ENCODE measurements around the gene MSI2.
A peak's percentile ranks its signal among the peaks of the same experiment; 100 is the strongest.

DNA sequence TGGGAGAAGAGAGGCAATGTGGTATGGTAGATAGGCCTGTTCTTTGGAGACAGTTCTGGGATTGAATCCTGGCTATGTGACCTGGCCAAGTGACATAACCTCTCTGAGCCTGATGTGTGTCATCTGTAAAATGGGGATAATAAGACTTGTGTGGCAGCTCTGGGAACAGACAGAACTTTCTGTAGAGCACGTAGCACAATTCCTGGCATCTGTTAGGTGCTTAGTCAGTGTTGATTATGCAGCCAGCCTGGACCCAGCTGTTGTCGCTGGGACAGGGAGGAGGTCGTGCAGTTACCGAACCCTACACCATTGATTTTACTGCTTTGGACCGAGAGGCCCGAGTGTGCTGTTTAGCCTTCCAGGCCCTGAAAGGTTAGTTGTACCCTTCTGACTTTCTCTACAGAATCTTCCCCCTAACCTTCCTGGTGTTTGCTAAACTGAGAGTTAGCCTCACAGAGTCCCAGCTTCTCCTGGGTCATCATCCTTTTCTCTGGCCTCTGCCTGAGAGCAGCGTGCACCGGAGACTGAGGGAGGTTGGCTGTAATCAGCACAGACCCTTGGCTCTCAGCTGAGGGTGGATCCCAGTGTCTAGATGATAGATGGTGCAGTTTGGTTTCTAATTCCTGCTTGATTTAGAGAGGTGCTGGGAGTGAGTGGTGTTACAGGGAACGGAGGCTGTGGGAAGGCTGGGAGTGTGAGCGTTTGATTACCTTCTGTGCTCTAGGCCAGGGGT, 31.9 kb downstream of the MSI2 start:
- TF ChIP-seq POLR2AphosphoS5 (IDR thresholded peaks at IDR 0.05) (peak; percentile 36), POLR2A (IDR thresholded peaks at IDR 0.05) (no peak)
- TF ChIP-seq, protein P1, sequence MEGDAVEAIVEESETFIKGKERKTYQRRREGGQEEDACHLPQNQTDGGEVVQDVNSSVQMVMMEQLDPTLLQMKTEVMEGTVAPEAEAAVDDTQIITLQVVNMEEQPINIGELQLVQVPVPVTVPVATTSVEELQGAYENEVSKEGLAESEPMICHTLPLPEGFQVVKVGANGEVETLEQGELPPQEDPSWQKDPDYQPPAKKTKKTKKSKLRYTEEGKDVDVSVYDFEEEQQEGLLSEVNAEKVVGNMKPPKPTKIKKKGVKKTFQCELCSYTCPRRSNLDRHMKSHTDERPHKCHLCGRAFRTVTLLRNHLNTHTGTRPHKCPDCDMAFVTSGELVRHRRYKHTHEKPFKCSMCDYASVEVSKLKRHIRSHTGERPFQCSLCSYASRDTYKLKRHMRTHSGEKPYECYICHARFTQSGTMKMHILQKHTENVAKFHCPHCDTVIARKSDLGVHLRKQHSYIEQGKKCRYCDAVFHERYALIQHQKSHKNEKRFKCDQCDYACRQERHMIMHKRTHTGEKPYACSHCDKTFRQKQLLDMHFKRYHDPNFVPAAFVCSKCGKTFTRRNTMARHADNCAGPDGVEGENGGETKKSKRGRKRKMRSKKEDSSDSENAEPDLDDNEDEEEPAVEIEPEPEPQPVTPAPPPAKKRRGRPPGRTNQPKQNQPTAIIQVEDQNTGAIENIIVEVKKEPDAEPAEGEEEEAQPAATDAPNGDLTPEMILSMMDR (IDR thresholded peaks at IDR 0.05), result no peak

All from gastroesophageal sphincter (tissue), 3 donors.